SKM-1 treated with dmso at 0.1 percent for 144 hours (cell line): Measurements from ENCODE around the gene ZFAND2A.
"Not testable (repeated sequence)": the region's sequence is repeated elsewhere in the genome, so short reads cannot be mapped to it uniquely, and the experiment has no call there.

Experiments
- DNase-seq: peaks from one replicate; lab custom pipeline; 2025; ENCODE audit not compliant: unreplicated experiment; lab: John Stamatoyannopoulos, UW

Gene ZFAND2A

GRCh38 chr7:1175967-1176851, 16.2 kb upstream of the ZFAND2A start:
- DNase-seq = peak; percentile 73

- no peak for DNase-seq
Measured at GRCh38 chr7:1175597-1175966, 15.6 kb upstream of the ZFAND2A start.

GRCh38 chr7:1174881-1175596, 15.0 kb upstream of the ZFAND2A start:
- DNase-seq = no peak

GRCh38 chr7:1174002-1174401, 14.0 kb upstream of the ZFAND2A start:
- no peak for DNase-seq

GRCh38 chr7:1172666-1173523, 12.9 kb upstream of the ZFAND2A start:
- no peak for DNase-seq

GRCh38 chr7:1171516-1171915, 11.5 kb upstream of the ZFAND2A start:
- not testable (repeated sequence) for DNase-seq

GRCh38 chr7:1170741-1171501, 10.9 kb upstream of the ZFAND2A start:
- no peak for DNase-seq

- peak; percentile 86 for DNase-seq
Measured at GRCh38 chr7:1169409-1170368, 9.7 kb upstream of the ZFAND2A start.

- no peak for DNase-seq
Measured at GRCh38 chr7:1168422-1168821, 8.4 kb upstream of the ZFAND2A start.

GRCh38 chr7:1164436-1164835, 4.4 kb upstream of the ZFAND2A start:
- no peak for DNase-seq

- DNase-seq = no peak
Measured at GRCh38 chr7:1163121-1163520, 3.1 kb upstream of the ZFAND2A start.

GRCh38 chr7:1160670-1161021, 650 bp upstream of the ZFAND2A start:
- DNase-seq = no peak

- DNase-seq = not testable (repeated sequence)
Measured at GRCh38 chr7:1159231-1159630, 765 bp downstream of the ZFAND2A start.

- DNase-seq = no peak
Measured at GRCh38 chr7:1158203-1159126, 1.5 kb downstream of the ZFAND2A start.

- DNase-seq = no peak
Measured at GRCh38 chr7:1156782-1157535, 3.0 kb downstream of the ZFAND2A start.

- not testable (repeated sequence) for DNase-seq
Measured at GRCh38 chr7:1155818-1156781, 3.9 kb downstream of the ZFAND2A start.
